Amygdala (tissue), 56 donors: Measurements from ENCODE around the gene PPP1R1B.

Source experiments
- DNase-seq, 56 donors: peaks; one replicate each; lab custom pipeline; 2025; lab: John Stamatoyannopoulos, UW

Gene PPP1R1B

GRCh38 chr17:39648616-39649366 lies 22.0 kb downstream of the PPP1R1B start:
- peak in 2 of 56 donors; percentile 10 to 19 for DNase-seq

- no peak for DNase-seq
Measured at GRCh38 chr17:39650121-39650579, 23.4 kb downstream of the PPP1R1B start.

- no peak for DNase-seq
Measured at GRCh38 chr17:39651923-39652586, 25.3 kb downstream of the PPP1R1B start.

- peak in 42 of 56 donors; percentile 17 to 83 (median 52) for DNase-seq
Measured at GRCh38 chr17:39652587-39653315, 26.0 kb downstream of the PPP1R1B start.

- DNase-seq = no peak
Measured at GRCh38 chr17:39653316-39653661, 26.5 kb downstream of the PPP1R1B start.

- DNase-seq = peak in 36 of 56 donors; percentile 7 to 77 (median 40)
Measured at GRCh38 chr17:39653662-39654331, 27.0 kb downstream of the PPP1R1B start.

- DNase-seq = no peak
Measured at GRCh38 chr17:39655105-39655504, 28.4 kb downstream of the PPP1R1B start.

GRCh38 chr17:39658346-39658745 lies 31.6 kb downstream of the PPP1R1B start:
- no peak for DNase-seq

GRCh38 chr17:39658760-39659159 lies 32.0 kb downstream of the PPP1R1B start:
- DNase-seq = no peak

GRCh38 chr17:39659279-39660010 lies 32.7 kb downstream of the PPP1R1B start:
- no peak for DNase-seq

- DNase-seq = no peak
Measured at GRCh38 chr17:39660011-39660360, 33.2 kb downstream of the PPP1R1B start.

GRCh38 chr17:39660397-39661385 lies 33.9 kb downstream of the PPP1R1B start:
- DNase-seq = no peak

GRCh38 chr17:39661744-39662541 lies 35.2 kb downstream of the PPP1R1B start:
- DNase-seq = no peak

GRCh38 chr17:39662551-39663339 lies 36.0 kb downstream of the PPP1R1B start:
- no peak for DNase-seq

- no peak for DNase-seq
Measured at GRCh38 chr17:39663340-39663687, 36.6 kb downstream of the PPP1R1B start.

GRCh38 chr17:39663688-39664580 lies 37.2 kb downstream of the PPP1R1B start:
- DNase-seq = no peak
